Suprapubic skin (tissue), 4 donors: Measurements from ENCODE around the gene ZG16. TPM values are rescaled to one million over a fixed set of nuclear protein-coding genes. Genes with fewer than 3 reads are reported as not detected.
"Not testable (repeated sequence)": the region's sequence is repeated elsewhere in the genome, so short reads cannot be mapped to it uniquely, and the experiment has no call there.

Source experiments
- DNase-seq, 2 donors: peaks; one replicate each; pipeline ENCODE4 v3.0.0-alpha.2; 2019; ENCODE audit warnings: low spot score in 2 of 2
- H3K27ac ChIP-seq: fragments of 200-600 bp; sonication (generic); one replicate; pipeline ENCODE4 v1.5.1; 2019
- H3K27me3 ChIP-seq: fragments of 200-600 bp; sonication (generic); one replicate; pipeline ENCODE4 v1.5.1; 2019
- H3K36me3 ChIP-seq: fragments of 200-600 bp; sonication (generic); one replicate; pipeline ENCODE4 v1.5.1; 2019
- H3K4me1 ChIP-seq: fragments of 200-600 bp; sonication (generic); one replicate; pipeline ENCODE4 v1.5.1; 2019
- H3K4me3 ChIP-seq: fragments of 200-600 bp; sonication (generic); one replicate; pipeline ENCODE4 v1.5.1; 2019; ENCODE audit warnings: mild to moderate bottlenecking
- H3K9me3 ChIP-seq: fragments of 200-600 bp; sonication (generic); one replicate; pipeline ENCODE4 v1.5.1; 2019
- CTCF ChIP-seq, 2 donors: fragments of 200-600 bp in 1 of 2; fragments of 450-650 bp in 1 of 2; sonication (generic) in 1 of 2; IDR thresholded peaks; one replicate each; pipeline ENCODE4 v1.5.1; 2016 to 2019; ENCODE audit warnings: antibody characterized with exemption in 2 of 2, mild to moderate bottlenecking in 1 of 2, moderate library complexity in 1 of 2
- EP300 ChIP-seq: sonication (generic); formaldehyde crosslinking; IDR thresholded peaks from one replicate; pipeline ENCODE4 v1.6.1; 2017; ENCODE audit warnings: antibody characterized with exemption
- POLR2A ChIP-seq, 2 donors: fragments of 450-650 bp; IDR thresholded peaks; one replicate each; pipeline ENCODE4 v1.6.1; 2017; ENCODE audit warnings: antibody characterized with exemption in 2 of 2, mild to moderate bottlenecking in 2 of 2, moderate library complexity in 2 of 2
- POLR2AphosphoS5 ChIP-seq, 3 donors: sonication (generic); formaldehyde crosslinking; IDR thresholded peaks; one replicate each; pipeline ENCODE4 v1.6.1; 2017; ENCODE audit warnings: antibody characterized with exemption in 3 of 3
- WGBS: methylation state at CpG from one replicate; pipeline ENCODE4 v1.1.5; 2018; 5-methylcytosine and 5-hydroxymethylcytosine counted together
- total RNA-seq, 4 donors: library from RNA; depleted of rRNA; stranded (reverse); fragments of >200 nt; gene quantifications; one replicate each; pipeline ENCODE4 v1.1.0, GENCODE V29; 2016

ZG16 gene
- total RNA-seq, 4 donors from 2014 or later, result 0.89 TPM; not detected in 3

- Histone ChIP-seq H3K36me3 (no peaks in the 10 kb centered on the region), H3K9me3 (no peaks in the 10 kb centered on the region), H3K27me3 (no peaks in the 10 kb centered on the region), H3K4me1 (no peaks in the 10 kb centered on the region), H3K4me3 (no peak overlapping the region), H3K27ac (no peak overlapping the region)
- DNase-seq, result no peak
- WGBS, result 72% methylated on average over 15 of the region's 15 CpGs
- TF ChIP-seq EP300 (no peak), CTCF (IDR thresholded peaks at IDR 0.05) (no peak), POLR2A (IDR thresholded peaks at IDR 0.05) (no peak), POLR2AphosphoS5 (IDR thresholded peaks at IDR 0.05) (no peak)
These were observed 12.7 kb upstream of the ZG16 start for GRCh38 chr16:29765167-29766032.

GRCh38 chr16:29766571-29766970 is 11.5 kb upstream of the ZG16 start:
- no peak for DNase-seq
- H3K27ac ChIP-seq, result no peak overlapping the region
- no peaks in the 10 kb centered on the region for H3K27me3 ChIP-seq
- no peaks in the 10 kb centered on the region for H3K9me3 ChIP-seq
- H3K4me3 ChIP-seq, result no peak overlapping the region
- no peaks in the 10 kb centered on the region for H3K4me1 ChIP-seq
- no peak for TF ChIP-seq CTCF (IDR thresholded peaks at IDR 0.05)
- WGBS, result 92% methylated on average over 3 of the region's 3 CpGs
- no peaks in the 10 kb centered on the region for H3K36me3 ChIP-seq

GRCh38 chr16:29767062-29767461 is 11.0 kb upstream of the ZG16 start:
- Histone ChIP-seq H3K4me1 (no peaks in the 10 kb centered on the region), H3K36me3 (no peaks in the 10 kb centered on the region), H3K9me3 (no peaks in the 10 kb centered on the region), H3K4me3 (no peak overlapping the region), H3K27me3 (no peaks in the 10 kb centered on the region), H3K27ac (no peak overlapping the region)
- DNase-seq, result no peak
- TF ChIP-seq POLR2A (IDR thresholded peaks at IDR 0.05) (no peak), EP300 (no peak), POLR2AphosphoS5 (IDR thresholded peaks at IDR 0.05) (no peak), CTCF (IDR thresholded peaks at IDR 0.05) (no peak)
- 93% methylated on average over 3 of the region's 3 CpGs for WGBS

GRCh38 chr16:29769507-29769906 is 8.5 kb upstream of the ZG16 start:
- no peak for DNase-seq
- WGBS, result 79% methylated on average over 2 of the region's 2 CpGs
- Histone ChIP-seq H3K36me3 (no peaks in the 10 kb centered on the region), H3K27ac (no peak overlapping the region), H3K27me3 (no peaks in the 10 kb centered on the region), H3K4me3 (no peak overlapping the region), H3K9me3 (no peaks in the 10 kb centered on the region), H3K4me1 (no peaks in the 10 kb centered on the region)
- TF ChIP-seq POLR2A (IDR thresholded peaks at IDR 0.05), result no peak
- no peak for TF ChIP-seq EP300
- no peak for TF ChIP-seq POLR2AphosphoS5 (IDR thresholded peaks at IDR 0.05)
- no peak for TF ChIP-seq CTCF (IDR thresholded peaks at IDR 0.05)

GRCh38 chr16:29770250-29770929 is 7.7 kb upstream of the ZG16 start:
- no peaks in the 10 kb centered on the region for H3K36me3 ChIP-seq
- H3K4me1 ChIP-seq, result no peaks in the 10 kb centered on the region
- no peak for DNase-seq
- no peak for TF ChIP-seq POLR2A (IDR thresholded peaks at IDR 0.05)
- TF ChIP-seq POLR2AphosphoS5 (IDR thresholded peaks at IDR 0.05), result no peak
- no peak for TF ChIP-seq CTCF (IDR thresholded peaks at IDR 0.05)
- no peak for TF ChIP-seq EP300
- no peak overlapping the region for H3K4me3 ChIP-seq
- no peaks in the 10 kb centered on the region for H3K9me3 ChIP-seq
- H3K27me3 ChIP-seq, result no peaks in the 10 kb centered on the region
- 72% methylated on average over 7 of the region's 7 CpGs for WGBS
- no peak overlapping the region for H3K27ac ChIP-seq

GRCh38 chr16:29772330-29772729 is 5.7 kb upstream of the ZG16 start:
- not testable (repeated sequence) for DNase-seq, H3K4me1 ChIP-seq, H3K4me3 ChIP-seq, H3K9me3 ChIP-seq, H3K36me3 ChIP-seq, H3K27ac ChIP-seq, H3K27me3 ChIP-seq
- WGBS, result 91% methylated on average over 6 of the region's 7 CpGs
